Progenitor cell of endocrine pancreas (in vitro differentiated cells): ENCODE measurements around the gene PPP4R3B. TPM values are rescaled to one million over a fixed set of nuclear protein-coding genes. Genes with fewer than 3 reads are reported as not detected.
A peak's percentile ranks its signal among the peaks of the same experiment; 100 is the strongest.

ENCODE experiments used
- DNase-seq: peaks from one replicate; pipeline ENCODE4 v3.0.0; 2021; ENCODE audit warnings: low spot score; ENCODE audit not compliant: unreplicated experiment
- H3K27ac Mint-ChIP-seq: 2 replicates; pipeline ENCODE4 v1.8.0; 2021; ENCODE audit warnings: mild to moderate bottlenecking, moderate library complexity, mixed read lengths
- H3K27me3 Mint-ChIP-seq: 2 replicates; pipeline ENCODE4 v1.8.0; 2021; ENCODE audit warnings: mixed read lengths
- H3K36me3 Mint-ChIP-seq: 2 replicates; pipeline ENCODE4 v1.8.0; 2022; ENCODE audit warnings: mixed read lengths; ENCODE audit not compliant: insufficient read depth
- H3K4me1 Mint-ChIP-seq: 2 replicates; pipeline ENCODE4 v1.8.0; 2021; ENCODE audit warnings: low read depth, mixed read lengths
- H3K4me3 Mint-ChIP-seq: 2 replicates; pipeline ENCODE4 v1.8.0; 2021; ENCODE audit warnings: low read depth, mild to moderate bottlenecking, moderate library complexity, mixed read lengths
- H3K9me3 Mint-ChIP-seq: 2 replicates; pipeline ENCODE4 v1.8.0; 2021; ENCODE audit warnings: low read depth, mixed read lengths
- CTCF ChIP-seq: fragments of 200-600 bp; sonication (generic); IDR thresholded peaks from one replicate; pipeline ENCODE4 v1.5.0; 2021; ENCODE audit warnings: antibody characterized with exemption, mild to moderate bottlenecking; ENCODE audit not compliant: unreplicated experiment
- long read RNA-seq: library from polyadenylated mRNA; unstranded; transcript quantifications from one replicate; pipeline ENCODE4 v2.0.0, GENCODE V29; 2020
- total RNA-seq: library from RNA; stranded (reverse); gene quantifications from 2 replicates; pipeline ENCODE4 v1.2.1, GENCODE V29; 2021

The PPP4R3B gene
- 50.5 and 57.0 TPM in 2 replicates for total RNA-seq
- long read RNA-seq, full-length matches to known transcripts: 15 of 130 reads
- long read RNA-seq, partial matches to known transcripts: 83 of 130 reads
- long read RNA-seq, other reads (novel, unspliced or antisense): 32 of 130 reads

- Mint-ChIP-seq H3K9me3 (no peaks in the 10 kb centered on the region), H3K36me3 (peaks cover 9% of the 10 kb centered on the region), H3K4me3 (no peak within 1 kb of the TSS), H3K27ac (no peak within 1 kb of the TSS), H3K27me3 (no peaks in the 10 kb centered on the region), H3K4me1 (peaks cover 17% of the 10 kb centered on the region)
- DNase-seq: peak; percentile 98
- TF ChIP-seq CTCF: peak; percentile 52
Observed at GRCh38 chr2:55617175-55618024, at the start of gene PPP4R3B. PPP4R3B (minus strand) TSS chr2:55617622; CDS start chr2:55617285, 337 bp downstream.

DNA sequence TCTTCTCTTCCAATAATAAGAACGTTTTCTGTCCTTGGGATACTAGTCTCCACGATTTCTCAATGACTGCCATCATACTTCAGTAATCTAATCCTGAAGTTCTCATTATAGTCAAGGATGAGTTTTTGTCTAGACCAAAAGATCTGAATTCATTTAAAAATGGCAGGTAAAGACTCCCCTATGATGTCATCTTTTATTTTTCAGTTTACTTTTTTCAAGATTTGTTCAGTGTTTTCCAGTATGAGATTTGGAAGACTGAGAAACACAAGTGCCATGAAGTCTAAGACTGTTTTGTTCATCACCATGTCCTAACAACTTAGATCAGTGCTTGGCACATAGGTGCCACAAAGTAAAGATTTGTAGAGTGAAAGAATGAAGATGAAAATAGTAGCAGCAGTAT lies 35.8 kb upstream of the PPP4R3B start:
- no peak overlapping the region for H3K27ac Mint-ChIP-seq
- H3K4me3 Mint-ChIP-seq: no peak overlapping the region
- H3K36me3 Mint-ChIP-seq: peaks cover 41% of the 10 kb centered on the region

DNA sequence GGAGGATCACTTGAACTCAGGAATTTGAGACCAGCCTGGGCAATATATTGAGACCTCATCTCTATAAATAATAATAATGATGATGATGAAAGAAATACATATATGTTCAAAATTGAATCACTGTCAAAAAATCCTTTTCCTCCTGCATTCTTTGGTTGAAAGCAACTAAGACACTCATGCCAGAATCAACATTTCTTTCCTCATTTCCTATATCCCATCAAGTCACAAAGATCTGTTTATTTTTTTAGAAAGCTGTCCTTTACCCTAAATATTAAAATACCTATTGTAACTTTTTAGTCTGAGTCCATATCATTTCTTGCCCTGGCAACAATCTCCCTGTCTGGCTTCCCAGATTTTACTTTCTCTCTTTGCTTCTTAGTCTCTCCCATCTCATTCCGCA lies 31.8 kb upstream of the PPP4R3B start:
- peaks cover 4% of the 10 kb centered on the region for H3K9me3 Mint-ChIP-seq
- H3K36me3 Mint-ChIP-seq: peaks cover 31% of the 10 kb centered on the region
- no peak for TF ChIP-seq CTCF
- H3K27me3 Mint-ChIP-seq: no peaks in the 10 kb centered on the region
- H3K27ac Mint-ChIP-seq: peak overlapping the region; percentile 42
- no peak for DNase-seq
- peaks cover 2% of the 10 kb centered on the region for H3K4me1 Mint-ChIP-seq
- H3K4me3 Mint-ChIP-seq: no peak overlapping the region

More for the DNA sequence above, 35.8 kb upstream of the PPP4R3B start:
- H3K9me3 Mint-ChIP-seq: peaks cover 4% of the 10 kb centered on the region
- H3K27me3 Mint-ChIP-seq: no peaks in the 10 kb centered on the region
- H3K4me1 Mint-ChIP-seq: peaks cover 1% of the 10 kb centered on the region
- TF ChIP-seq CTCF: no peak
- DNase-seq: no peak

DNA sequence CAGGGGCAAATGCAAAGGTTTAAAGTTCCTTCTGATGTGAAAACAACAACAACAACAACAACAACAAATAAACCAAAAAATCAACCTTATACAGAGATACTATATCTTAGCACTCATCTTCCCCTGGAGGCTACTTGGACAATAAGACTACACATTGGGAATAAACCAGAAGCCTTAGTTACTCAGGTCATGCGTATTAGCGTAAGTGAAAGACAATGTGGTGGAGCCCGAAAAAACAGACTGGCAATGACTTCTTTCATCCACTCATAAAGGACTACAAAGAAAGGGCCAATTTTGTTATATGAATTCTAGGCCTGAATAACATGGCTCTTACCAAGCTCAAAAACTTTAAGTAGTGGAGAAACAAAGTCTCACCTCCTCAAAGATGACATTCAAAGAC lies 19.4 kb upstream of the PPP4R3B start:
- Mint-ChIP-seq H3K27me3 (no peaks in the 10 kb centered on the region), H3K4me1 (no peaks in the 10 kb centered on the region), H3K27ac (peak overlapping the region; percentile 33), H3K4me3 (no peak overlapping the region), H3K9me3 (no peaks in the 10 kb centered on the region), H3K36me3 (peaks cover 12% of the 10 kb centered on the region)
- no peak for DNase-seq
- no peak for TF ChIP-seq CTCF

GRCh38 chr2:55628931-55629330 lies 11.5 kb upstream of the PPP4R3B start:
- DNase-seq: no peak
- peaks cover 3% of the 10 kb centered on the region for H3K36me3 Mint-ChIP-seq
- no peak overlapping the region for H3K4me3 Mint-ChIP-seq
- H3K4me1 Mint-ChIP-seq: peaks cover 4% of the 10 kb centered on the region
- H3K27me3 Mint-ChIP-seq: no peaks in the 10 kb centered on the region
- TF ChIP-seq CTCF: no peak
- no peaks in the 10 kb centered on the region for H3K9me3 Mint-ChIP-seq
- H3K27ac Mint-ChIP-seq: no peak overlapping the region
